GM21528 (cell line): Measurements from ENCODE around the gene SMCO4.
"Not testable (repeated sequence)": the region's sequence is repeated elsewhere in the genome, so short reads cannot be mapped to it uniquely, and the experiment has no call there.

Experiments used
- ATAC-seq: cut with Tn5 transposase; IDR thresholded peaks from one replicate; pipeline ENCODE4 v1.9.1; 2021; ENCODE audit warnings: mild to moderate bottlenecking, moderate library complexity; ENCODE audit not compliant: unreplicated experiment, low FRiP score

Gene SMCO4

DNA sequence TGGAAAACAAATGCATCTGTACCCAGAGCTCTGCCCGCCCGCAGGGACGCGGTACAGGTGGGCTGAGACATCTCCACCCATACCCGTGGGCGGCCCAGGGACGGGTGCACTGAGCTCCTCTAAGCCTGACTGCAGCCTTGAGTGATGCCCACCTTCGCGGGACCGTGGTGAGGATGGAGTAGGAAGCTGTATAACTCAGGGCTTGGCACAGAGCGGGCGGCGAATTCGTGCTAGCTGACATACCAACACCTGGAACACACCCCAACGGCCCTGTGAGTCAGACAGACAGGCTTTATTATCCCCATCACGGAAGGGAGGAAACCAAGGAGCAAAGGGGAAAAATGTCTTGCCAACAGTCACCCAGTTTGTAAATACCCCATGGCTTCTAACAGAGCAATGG lies 61.9 kb downstream of the SMCO4 start:
- ATAC-seq, result no peak

DNA sequence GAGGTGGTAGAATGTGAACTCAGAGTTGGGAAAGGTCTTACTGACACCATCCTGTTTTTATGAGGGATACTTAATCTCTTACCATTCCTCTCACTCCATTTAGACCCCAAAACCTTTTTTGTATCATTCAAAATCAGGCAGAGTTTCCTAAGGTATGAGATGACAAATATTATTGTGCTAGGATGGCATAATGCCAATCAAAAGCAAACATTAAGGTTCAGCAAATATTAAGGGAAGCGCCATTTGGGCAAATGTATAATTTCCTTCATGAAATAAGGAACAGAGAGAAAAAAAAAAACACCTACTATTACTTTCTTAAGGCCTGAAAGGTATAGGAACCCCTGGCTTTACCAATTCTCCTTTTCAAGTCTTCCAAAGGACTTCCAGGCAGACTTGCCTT lies 62.4 kb downstream of the SMCO4 start:
- ATAC-seq, result no peak

GRCh38 chr11:93480256-93480655 lies 62.9 kb downstream of the SMCO4 start:
- no peak for ATAC-seq

DNA sequence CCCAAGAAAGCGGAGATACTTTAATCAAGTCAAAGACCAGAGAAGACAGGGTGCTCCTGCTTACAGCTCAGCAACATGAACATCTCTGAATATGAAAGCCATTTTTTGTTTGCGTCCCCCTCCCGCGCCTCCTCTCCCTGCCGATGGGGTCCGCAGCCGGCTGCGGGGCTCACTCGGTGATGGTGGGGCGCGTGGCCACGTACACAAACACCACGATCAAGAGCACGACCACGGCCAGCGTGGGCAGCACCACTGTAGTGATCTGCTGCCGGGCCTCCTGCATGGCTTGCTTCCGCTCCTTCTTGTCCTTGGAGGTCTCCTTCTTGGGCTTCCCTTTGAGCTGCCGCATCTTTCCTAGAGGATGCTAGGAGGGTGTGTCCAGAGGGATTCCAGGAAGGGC lies 64.3 kb downstream of the SMCO4 start:
- no peak for ATAC-seq

DNA sequence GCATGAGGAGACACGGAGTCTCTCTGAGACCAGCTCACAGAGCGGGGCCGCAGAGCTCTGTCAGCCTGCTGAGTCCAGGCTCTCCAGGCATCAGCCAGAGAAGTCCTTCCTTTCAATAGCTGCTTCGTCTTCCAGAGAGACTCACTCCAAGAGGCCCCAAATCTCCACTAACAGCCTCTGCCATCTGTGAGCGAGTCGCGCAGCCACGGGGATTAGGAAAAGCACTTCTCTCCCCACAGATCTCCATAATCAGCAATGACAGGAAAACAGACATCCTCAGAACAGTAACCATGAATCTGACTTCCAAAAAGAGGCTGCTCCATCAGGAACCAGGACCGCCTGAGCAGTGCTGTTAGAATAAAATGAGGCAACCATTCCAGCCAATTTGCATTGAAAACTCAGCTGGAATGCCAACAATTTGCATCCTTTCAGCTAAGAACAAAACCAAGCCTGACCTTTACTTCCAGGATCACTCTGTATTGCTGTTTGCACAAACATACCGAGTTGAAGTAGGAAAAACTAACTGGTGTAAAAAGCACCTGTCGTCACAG lies 65.4 kb downstream of the SMCO4 start:
- ATAC-seq, result no peak

DNA sequence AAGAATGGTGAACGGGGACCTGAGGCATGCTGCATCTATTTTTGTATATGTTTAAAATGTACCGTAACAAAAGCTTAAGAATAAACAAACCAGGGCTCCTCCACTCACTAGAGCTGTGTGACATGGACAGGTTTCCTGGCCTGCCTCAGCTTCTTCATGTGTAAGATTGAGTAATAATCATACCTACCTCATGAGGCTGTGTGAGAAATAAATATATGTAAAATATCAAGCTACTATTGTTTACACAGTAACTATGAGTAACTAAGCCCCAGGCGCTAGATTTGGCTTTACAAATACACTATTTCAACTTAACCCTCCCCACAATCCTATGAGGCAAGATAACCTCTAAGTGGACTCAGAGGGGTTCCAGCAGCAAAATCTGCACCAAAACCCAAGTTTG lies 66.4 kb downstream of the SMCO4 start:
- no peak for ATAC-seq

DNA sequence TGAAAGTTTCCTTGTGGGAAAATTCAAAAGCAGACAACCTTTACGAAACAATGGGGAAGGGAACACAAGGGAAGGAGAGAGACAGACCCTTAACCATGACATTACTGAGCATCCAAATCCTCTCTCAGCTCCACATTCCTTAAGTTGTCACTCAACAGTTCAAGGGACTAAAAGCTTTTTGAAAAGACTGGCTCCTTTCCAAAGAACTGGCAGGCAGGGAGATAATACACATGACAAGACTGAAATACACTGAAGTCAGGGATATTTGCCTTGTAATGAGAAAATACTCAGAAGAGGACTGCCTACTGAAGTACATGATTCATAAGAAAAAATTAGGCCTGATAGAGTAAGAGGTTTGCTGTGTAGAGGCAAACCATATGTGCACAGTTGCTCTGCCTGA lies 69.1 kb downstream of the SMCO4 start:
- ATAC-seq, result no peak

GRCh38 chr11:93468290-93468689 lies 74.9 kb downstream of the SMCO4 start:
- no peak for ATAC-seq

DNA sequence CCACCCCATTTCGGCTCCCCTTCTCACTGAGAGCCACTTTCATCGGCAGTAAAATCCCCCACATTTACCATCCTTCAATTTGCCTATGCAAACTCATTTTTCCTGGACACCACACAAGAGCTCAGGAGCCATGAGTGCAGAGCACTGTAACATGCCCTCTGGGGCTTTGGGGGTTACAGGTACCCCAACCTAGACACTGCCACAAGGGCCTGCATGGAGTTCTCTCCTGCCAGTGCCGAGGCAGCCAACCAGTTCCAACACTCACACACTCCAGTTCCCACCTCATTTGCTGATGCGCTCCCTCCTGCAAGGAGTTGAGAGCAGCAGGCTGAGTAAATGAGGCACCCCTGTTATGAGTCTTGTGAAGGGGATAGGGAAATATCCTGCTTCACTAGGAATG lies 76.1 kb downstream of the SMCO4 start:
- ATAC-seq, result no peak

DNA sequence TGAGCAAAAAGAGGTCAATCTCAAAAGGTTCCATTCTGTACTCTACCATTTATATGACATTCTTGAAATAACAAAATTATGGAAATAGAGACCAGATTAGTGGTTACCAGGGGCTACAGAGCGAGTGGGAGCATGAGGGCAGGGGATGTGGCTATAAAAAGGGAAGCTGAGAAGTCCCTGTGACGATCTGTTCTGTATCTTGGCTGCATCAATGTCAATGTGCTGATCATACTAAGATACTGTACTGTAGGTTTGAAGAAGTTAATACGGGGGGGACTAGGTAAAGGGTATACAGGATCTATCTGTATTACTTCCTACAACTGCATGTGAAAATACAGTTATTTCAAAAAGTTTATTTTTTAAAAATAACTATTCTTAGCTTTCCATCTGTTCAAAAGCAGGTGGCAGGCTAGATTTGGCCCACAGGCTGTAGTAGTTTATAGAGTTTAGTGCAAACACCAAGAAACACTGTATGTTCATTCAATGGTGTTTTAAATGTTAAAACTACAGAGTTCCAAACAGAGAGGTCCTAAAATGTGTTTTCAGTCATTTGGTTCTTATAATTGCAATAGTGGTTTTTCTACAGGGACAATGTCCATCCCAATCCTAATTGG lies 78.2 kb downstream of the SMCO4 start:
- no peak for ATAC-seq

DNA sequence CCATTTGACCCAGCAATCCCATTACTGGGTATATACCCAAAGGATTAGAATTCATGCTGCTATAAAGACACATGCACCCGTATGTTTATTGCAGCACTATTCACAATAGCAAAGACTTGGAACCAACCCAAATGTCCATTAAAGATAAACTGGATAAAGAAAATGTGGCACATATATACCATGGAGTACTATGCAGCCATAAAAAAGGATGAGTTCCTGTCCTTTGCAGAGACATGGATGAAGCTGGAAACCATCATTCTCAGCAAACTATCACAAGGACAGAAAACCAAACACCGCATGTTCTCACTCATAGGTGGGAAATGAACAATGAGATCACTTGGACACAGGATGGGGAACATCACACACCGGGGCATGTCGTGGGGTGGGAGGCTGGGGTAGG lies 79.5 kb downstream of the SMCO4 start:
- not testable (repeated sequence) for ATAC-seq

DNA sequence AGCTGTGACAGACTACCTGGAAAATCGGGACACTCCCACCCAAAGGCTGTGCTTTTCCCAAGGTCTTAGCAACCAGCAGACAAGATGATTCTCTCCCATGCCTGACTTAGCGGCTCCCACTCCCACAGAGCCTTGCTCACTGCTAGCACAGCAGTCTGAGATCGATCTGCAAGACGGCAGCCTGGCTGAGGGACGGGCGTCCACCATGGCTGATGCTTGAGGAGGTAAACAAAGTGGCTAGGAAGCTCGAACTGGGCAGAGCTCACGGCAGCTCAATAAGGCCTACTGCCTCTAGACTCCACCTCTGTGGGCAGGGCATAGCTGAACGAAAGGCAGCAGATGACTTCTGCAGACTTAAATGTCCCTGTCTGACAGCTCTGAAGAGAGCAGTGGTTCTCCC lies 84.9 kb downstream of the SMCO4 start:
- no peak for ATAC-seq

DNA sequence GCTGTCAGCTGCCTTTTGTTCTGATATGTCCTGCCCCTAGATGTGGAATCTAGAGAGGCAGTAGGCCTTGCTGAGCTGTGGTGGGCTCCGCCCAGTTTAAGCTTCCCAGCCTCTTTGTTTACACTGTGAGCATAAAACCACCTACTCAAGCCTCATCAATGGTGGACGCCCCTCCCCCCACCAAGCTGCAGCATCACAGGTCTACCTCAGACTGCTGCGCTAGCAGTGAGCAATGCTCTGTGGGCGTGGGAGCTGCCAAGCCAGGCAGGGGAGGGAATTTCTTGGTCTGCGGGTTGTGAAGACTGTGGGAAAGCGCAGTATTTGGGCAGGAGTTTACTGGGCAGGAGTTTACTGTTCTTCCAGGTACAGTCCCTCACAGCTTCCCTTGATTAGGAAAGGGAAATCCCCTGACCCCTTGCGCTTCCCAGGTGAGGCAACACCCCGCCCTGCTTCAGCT lies 98.5 kb downstream of the SMCO4 start:
- no peak for ATAC-seq

GRCh38 chr11:93443232-93443631 lies 100.0 kb downstream of the SMCO4 start:
- ATAC-seq, result not testable (repeated sequence)

- no peak for ATAC-seq
Observed at GRCh38 chr11:93432247-93432646, 110.9 kb downstream of the SMCO4 start.
